Inferior parietal cortex (tissue), 1 donor: ENCODE data around the gene ZNF444.
"Not testable (repeated sequence)": the region's sequence is repeated elsewhere in the genome, so short reads cannot be mapped to it uniquely, and the experiment has no call there.

ENCODE experiments used
- DNase-seq: peaks from one replicate; pipeline ENCODE4 v3.0.0-alpha.2; 2016; ENCODE audit errors: extremely low spot score

ZNF444 gene

DNA sequence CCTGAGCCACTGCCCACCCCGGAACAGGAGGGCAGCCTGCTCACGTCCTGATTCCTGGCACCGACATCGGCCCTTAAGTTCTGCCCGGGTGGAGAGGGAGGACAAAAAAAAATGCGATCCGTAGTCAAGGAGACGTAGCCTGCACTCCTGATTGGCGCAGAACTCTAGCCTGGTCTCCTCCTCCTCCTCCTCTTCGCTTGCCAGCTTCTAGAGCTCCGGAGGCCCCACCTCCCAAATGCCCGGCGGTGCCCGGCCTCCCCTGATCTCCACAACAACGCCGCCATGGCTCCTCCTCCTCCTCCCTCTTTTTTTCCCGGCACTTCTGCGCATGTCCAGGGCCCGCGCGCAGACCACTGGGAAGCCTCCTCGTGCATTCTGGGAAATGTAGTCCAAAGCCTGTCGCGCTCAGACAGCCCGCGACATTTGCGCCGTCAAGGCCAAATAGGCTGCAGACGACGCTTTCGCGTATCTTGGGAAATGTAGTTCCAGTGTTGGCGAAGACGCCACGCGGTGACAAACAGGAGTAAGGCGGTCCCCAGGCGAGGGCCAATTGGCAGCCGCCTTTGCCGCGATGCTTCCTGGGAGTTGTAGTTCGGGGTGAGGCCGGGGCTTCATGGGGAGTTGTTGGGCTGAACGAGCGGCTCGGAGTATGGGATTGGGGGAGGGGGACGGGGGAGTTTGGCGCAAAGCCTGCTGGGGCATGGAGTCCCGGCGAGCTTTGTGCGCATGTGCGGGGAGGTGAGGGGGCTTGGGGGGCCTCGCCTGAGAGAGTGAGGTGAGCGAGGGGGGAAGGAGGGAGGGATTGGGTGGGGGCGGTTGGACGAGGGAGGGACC is at the start of gene ZNF444:
TSS of gene ZNF444 (plus strand) at position 705 of the 834 bp plus-strand sequence. CDS start 5,625 bp downstream, outside the sequence.
- peak; percentile 99 for DNase-seq

DNA sequence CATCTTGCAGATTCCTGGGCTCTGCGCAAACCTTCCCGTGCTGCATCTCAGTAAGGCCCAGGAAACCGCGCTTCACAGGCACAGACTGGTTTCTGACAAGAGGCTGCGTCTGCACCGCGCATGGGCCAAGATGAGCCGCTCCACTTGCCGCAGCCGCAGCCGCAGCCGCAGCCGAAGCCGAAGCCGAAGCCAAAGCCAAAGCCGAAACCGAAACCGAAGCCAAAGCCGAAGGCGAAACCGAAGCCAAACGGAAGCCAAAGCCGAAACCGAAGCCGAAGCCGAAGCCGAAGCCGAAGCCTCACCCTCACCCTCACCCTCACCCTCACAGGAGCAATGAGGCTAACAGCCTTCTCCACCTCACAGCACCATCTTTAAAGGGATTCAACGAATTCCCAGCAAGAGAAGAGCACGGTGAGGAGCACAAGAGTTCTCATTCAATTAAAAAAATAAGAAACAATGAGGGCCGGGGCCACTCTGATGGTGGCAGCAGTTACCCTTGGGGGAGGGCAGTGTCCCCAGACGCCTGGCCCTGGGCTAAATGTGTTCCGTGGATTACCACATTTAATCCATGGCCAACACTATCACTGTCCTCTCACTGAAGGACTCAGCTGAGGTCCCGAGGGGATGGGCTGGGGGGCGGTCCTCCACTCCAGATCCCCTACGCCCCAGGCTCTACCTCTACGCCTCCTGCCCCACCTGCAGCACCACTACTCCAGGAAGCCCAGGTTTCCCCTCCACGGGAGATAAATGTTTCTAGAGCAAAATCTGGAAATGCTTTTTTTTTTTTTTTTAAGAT is 49.1 kb upstream of the ZNF444 start:
- DNase-seq = no peak

DNA sequence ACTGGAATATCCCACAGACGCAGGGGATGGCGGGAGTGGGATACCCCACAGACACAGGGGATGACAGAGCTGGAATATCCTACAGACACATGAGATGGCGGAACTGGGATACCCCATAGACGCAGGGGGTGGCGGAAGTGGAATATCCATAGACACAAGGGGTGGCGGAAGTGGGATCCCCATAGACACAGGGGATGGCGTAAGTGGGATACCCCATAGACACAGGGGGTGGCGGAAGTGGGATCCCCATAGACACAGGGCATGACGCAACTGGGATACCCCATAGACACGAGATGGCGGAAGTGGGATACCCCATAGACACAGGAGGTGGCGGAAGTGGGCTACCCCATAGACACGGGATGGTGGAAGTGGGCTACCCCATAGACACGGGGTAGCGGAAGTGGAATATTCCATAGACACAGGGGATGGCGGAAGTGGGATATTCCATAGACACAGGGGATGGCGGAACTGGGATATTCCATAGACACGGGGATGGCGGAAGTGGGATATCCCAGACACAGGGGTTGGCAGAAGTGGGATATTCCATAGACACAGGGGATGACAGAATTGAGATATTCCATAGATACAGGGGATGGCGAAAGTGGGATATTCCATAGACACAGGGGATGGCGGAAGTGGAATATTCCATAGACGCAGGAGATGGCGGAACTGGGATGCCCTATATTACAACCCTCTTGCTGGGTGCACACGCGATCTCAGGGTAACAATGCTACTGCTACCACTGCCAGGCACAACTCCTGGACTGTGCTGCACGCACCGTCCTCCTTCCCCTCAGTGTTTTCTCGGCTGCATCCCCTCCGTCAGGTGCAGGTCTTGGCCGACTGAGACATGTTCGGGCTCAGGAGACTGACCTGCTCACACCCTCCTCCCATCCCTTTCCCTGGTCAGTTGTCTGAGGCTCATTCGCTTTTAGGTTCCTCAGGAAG is 48.1 kb upstream of the ZNF444 start:
- DNase-seq = no peak

DNA sequence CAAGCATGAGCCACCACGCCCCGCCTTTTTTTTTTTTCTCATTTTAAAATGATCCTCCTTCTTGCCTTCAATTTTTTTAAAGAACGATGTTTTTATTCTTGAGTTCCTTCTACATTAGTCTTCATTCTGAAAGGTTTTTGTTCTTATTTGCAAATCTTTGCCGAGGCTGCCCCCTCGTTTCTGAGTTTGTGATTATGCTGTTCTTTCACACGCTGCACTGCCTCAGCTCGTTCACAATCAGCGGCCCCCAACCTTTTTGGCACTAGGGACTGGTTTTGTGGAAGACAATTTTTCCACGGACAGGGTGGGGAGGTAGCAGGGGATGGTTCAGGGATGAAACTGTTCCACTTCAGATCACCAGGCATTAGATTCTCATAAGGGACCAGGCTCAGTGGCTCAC is 46.6 kb upstream of the ZNF444 start:
- no peak for DNase-seq

DNA sequence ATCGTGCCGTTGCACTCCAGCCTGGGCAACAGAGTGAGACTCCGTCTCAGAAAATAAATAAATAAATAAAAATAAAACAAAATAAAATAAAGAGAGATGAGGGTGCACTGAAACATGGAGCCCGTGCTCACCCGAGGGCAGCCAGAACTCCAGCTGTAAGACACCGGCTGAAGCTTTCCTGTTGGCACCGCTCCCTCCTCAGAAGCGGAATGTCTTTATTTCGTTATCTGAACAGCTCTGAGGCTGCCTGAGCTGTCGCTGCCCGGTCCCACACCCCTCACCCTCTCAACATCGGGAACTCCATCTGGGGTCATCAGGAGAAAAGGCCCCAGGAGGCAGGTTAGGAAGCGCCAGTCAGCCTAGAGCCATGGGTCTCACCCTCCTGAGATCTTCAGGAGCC is 44.4 kb upstream of the ZNF444 start:
- no peak for DNase-seq

DNA sequence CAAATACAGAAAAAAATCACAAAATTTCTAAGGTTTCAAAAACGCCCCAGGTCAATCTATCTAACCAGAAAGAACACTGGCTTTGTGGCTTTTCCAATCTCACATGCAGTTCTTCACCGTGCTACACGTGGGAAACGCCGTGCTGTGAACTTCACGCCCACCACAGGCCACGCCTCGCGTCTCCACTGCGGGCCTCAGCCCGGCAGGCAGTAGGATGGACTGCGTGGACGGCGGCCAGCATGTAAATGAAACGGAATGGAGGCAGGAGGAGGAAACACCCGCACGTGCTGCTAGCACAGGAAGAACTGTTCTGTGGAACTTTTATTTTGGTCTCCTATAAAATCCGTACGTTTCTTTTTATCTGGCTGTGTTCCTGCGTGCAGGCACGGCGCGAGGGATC is 43.8 kb upstream of the ZNF444 start:
- no peak for DNase-seq

DNA sequence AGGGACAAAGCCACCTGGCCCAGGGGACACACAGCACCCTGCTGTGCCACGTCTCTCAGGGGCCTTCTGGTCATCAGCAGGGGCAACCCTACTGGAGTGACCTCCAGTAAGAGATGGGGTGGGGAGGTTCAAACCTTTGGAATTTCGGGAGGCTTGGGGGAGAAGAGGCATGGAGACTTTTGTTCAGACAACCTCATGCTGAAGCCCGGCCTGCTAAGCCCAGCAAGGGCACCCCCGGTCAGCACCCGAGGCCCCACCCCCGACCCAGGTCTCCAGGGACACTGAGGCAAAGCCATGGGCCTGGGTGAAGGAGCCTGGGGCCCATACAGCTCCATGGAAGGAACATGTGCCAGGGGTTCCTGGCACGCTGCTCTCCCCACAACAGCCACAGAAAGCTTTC is 43.3 kb upstream of the ZNF444 start:
- no peak for DNase-seq

DNA sequence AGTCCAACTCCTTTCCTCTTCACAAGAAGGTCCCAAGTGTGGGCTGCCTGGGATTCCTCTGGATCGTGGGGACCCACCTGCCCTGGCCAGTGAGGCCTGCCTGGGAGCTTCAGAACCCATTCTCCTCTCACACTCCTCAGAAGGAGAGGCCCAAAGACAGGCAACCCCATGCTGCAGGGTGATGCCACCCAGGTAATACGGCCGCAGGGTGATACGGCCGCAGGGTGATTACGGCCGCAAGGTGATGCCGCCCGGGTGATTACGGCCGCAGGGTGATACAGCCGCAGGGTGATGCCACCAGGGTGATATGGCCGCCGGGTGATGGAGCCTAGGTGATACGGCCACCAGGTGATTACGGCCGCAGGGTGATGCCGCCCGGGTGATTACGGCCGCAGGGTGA is 42.9 kb upstream of the ZNF444 start:
- not testable (repeated sequence) for DNase-seq

DNA sequence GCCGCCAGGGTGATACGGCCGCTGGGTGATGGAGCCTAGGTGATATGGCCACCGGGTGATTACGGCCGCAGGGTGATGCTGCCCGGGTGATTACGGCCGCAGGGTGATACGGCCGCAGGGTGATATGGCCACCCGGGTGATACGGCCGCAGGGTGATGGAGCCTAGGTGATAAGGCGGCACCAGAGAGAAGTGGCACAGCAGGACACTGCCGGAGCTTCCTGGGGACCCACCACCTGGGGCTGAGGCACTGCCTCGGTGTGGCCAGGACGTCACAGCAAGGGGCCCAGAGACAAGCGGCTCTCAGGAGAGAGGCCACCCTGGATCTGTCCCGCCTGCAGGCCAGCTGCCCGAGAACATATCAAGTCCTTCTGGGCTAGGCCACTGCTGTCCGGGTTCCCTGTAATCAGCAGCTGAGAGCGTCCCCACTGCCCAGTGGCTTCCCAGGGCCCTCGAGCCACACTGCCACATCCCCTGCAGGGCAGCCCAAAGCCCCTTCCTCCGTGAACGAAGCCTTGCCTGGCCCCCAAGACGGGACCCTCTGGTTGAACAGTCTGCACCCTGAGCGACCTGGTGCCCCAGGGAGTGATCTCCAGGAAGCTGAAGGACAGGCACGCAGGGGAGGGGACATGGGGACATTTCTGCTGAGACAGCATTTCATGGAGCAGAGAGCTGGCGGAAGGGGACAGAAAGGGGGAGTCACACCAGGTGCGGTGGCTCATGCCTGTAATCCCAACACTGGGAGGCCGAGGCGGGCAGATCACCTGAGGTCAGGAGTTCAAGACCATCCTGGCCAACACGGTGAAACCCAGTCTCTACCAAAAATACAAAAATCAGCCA is 42.1 kb upstream of the ZNF444 start:
- DNase-seq = no peak

DNA sequence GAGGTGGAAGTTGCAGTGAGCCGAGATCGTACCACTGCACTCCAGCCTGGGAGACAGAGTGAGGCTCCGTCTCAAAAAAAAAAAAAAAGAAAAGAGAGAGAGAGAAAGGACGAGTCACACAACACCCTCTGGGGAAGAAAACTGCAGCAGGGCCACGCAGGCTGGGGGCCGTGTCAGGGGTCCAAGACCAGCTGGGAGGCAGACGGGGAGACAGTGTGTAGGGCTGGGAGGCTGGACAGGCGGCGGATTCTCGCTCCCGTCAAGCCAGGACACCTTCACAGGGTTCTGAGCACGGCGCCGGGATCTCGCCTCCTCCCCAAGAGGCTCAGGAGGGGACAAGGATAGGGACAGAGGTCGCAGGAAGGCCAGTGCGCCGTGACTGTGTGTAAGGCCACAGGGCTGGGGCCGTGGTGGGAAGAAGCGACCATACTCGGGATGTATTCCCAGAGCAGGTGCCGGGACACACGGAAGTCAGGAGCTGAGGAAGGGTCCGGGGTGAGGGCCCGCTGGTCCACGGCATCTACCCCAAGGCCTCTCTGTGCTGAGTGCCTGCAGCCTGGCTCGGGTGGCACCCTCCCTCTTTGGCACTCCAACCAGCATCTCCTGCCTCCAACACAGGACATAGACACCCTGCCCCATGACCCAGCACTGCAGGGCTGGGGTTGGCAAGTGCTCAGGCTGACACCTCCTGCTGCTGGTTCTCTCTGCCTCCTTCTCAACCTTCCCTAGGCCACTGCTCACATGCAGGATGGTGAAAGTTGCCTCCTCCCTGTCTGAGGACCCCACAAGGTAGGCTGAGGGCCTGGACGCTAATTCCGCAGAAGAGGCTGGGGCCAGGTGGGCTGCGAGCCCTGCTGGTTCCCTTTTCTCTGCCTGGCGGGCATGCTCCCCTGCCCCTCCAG is 41.2 kb upstream of the ZNF444 start:
- no peak for DNase-seq

DNA sequence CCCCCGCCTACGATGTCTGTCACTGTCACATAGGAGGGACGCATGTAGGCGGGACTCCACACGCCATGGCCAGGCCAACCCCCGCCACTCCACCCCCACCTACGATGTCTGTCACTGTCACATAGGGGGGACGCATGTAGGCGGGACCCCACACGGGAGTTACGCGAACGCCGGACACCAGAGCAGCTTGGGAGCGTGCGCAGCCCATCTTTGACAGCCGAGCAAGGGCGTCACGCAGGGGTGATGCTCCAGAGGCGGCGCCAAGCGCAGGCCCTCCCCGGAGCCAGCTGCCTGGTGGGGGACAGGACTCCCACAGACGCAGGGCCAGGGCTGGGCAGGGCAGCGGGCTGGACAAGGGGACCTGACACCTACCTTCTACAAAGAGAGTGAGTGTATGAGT is 40.0 kb upstream of the ZNF444 start:
- DNase-seq = no peak

DNA sequence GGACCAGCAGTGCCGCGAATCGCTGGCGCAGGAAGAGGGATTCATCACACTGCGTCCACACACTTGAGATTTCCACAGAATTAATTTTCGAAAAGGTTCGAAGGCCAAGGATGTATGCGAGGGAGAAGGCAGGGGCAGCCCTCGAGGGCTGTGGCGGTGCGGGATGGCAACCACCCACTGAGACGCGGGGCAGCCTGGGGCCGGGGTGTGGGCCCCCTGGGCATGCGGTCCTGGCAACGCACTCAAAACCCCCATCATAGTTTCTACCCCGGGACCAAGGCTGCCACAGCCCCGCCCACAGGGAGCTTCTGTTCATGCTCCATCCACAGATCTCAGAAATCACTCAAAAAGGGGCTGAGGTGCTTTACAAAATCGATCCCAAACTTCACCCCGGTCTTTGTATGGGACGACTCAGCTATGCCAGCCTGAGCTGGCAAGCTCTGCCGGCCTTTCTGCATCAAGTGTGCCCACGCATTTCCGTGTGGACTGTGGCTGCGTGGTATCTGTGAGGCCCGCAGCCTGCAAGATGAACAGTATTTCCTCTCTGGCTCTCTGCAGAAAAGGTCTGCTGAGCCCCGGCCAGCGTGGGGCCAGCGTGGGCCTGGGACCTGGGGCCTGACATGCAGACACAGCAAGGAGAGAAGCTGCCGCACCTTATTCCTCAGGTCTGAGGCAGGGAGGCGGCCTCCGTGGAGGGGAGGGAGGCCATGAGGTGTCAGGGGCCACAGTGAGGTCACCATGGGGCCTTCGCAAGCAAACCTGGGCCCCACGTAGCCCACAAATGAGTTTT is 39.1 kb upstream of the ZNF444 start:
- DNase-seq = no peak

DNA sequence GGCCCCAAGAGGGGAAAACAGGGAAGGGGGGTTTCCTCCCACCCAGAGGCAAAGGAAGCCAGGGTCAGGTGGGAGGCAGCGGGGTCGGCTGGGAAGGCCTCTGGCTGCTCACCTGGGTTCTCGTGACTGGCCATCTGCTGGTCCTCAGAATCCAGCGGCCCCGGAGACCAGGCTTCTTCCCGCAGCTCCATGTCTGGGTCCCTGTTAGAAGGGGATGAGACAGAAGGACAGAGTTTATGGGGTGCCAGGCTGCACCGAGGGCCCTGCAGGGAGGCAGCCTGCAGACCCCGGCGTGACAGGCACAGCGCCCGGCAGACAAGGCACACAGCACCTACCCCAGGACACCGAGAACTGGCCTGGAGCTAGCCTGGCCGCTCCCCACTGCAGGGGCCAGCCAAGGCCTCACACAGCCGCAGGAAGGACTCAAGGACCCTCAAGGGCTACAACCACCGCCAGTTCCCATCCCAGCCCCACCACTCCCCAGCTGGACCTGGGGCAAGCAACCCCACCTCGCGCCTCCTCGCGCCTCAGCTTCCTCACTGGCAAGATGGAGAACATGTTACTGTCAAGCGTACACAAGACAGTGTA is 38.0 kb upstream of the ZNF444 start:
- no peak for DNase-seq

DNA sequence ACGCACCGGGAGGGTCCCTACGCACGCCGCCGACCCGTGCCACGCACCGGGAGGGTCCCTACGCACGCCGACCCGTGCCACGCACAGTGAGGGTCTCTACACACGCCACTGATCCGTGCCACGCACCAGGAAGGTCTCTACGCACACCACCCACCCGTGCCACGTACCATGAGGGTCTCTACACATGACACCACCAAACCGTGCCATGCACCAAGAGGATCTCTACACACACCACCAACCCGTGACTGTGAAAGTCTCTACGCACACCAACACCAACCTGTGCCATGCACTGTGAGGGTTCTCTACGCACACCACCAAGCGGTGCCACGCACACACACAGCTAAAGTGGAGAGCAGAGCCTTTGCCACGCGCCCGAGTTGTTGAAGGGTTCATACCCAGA is 36.7 kb upstream of the ZNF444 start:
- no peak for DNase-seq

DNA sequence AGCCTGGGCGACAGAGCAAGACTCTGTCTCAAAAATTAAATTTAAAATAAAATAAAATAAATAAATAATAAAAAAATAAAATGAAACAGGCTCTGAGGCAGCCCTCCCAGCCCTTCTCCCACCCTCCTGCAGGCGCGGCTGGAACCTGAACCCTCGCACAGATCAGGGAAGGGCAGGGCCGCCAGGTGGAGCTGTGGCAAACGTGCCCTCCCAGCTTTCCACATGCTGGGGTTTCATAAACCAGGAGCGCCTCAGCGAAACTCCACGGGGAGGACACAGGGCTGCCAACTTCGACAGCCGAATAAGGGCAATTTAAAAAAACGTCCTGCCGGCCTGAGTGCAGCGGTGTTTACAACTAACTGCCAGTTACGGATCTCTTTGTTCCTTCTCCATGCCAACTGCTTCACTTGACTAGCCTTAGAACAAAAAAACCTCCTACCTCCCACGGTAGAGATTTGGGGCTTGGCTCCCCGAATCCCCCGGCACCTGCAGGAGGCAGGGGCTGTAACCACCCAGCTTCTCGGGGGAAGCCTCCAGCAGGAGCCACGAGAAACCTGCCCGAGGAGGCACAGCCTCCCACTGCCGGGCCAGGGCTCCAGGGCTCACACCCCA is 35.9 kb upstream of the ZNF444 start:
- DNase-seq = peak; percentile 47

DNA sequence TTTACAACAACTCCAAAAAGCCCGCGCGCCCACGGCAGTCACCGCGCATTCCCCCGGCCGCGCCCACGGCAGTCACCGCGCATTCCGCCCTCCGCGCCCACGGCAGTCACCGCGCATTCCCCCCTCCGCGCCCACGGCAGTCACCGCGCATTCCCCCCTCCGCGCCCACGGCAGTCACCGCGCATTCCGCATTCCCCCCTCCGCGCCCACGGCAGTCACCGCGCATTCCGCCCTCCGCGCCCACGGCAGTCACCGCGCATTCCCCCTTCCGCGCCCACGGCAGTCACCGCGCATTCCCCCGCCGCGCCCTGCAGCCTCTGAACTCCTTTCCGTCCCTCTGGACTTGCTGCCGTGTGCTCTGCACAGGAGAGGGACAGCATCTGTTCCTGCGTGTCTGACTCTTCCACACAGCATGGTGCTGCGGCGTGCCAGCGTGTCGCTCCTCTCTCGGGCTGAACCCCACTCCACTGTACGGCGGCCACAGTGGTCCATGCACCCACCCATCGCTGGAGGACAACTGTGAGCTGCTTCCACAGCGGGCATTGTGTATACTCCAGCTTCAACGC is 35.2 kb upstream of the ZNF444 start:
- not testable (repeated sequence) for DNase-seq

DNA sequence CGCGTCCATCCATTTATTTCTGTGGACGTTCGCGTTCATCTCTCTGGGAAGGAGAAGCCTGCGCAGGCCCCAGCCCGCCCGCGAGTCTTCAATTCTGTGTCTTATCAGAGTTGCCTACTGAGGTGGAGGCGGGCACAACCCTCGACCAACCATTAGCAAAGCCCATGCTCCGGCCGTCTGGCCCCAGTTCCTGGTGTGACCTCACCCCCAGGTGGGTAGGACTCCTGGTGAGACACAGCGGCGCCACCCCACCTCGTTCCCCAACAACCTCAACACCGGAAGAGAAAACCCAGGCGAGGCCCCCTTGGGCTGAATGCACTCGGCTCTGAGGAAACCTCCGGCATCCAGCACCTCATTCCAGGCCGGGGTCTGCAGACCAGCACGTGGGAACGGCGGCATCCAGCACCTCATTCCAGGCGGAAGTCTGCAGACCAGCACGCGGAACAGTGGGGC is 34.7 kb upstream of the ZNF444 start:
- no peak for DNase-seq

DNA sequence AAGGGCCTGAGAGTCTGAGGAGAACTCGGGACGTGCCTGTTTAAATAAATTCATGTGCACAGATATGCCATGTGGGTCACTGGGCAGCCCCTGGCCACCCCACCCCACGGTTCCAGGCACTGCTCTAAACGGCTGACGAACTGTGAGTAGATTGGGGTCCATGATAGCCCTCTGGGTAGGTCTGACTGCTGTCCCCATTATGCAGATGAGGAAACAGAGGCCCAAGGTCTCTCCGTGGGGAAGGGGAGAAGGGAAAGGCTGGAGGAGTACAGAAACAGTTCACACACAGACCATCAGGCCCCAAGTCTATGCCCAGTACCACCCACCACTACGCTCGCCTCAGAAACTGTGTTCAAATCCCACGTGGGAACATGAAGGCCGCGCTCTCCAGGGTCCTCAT is 34.1 kb upstream of the ZNF444 start:
- no peak for DNase-seq
